ENCODE measurements around the gene EME2. TPM values are rescaled to one million over a fixed set of nuclear protein-coding genes. Genes with fewer than 3 reads are reported as not detected.
A peak's percentile ranks its signal among the peaks of the same experiment; 100 is the strongest.

EME2 gene
- total RNA-seq, 2 donors from 2014 or later, result 34.8 to 55.0 TPM

DNA sequence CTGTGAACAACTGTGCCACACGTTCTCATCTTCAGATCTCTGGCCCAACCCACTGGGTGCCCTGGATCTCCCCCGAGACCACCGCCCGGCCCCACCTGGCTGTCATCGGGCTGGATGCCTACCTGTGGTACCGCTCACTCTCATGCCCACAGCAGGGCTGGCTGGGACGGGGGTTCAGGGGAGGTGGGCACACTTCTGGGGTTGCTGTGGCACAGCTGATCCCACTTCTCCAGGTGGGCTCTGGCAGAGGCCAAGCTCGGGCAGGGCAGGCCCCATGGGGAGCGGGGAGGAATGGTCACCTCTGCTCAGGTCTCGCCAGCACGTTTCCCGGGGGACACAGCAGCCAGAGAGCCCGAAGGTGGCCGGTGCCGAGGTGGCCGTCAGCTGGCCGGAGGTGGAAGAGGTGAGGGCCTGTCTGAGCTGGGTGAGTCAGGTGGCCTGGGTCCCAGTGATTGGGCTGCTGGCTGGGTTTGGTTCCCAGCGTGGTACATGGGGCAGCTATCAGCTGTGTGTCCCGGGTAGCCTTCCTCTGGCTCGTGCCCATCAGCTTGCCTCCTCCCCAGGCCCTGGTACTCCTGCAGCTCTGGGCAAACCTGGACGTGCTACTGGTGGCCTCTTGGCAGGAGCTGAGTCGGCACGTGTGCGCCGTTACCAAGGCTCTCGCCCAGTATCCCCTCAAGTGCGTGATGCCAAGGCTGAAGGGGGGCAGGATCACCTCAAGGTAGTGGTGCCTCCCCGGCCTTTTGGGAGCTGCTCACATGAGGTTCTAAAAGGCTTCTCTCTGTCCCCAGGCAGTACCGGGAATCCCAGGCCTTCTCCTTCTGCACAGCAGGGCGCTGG is 2.6 kb downstream of the EME2 start:
- H3K27ac Mint-ChIP-seq, result no peak overlapping the region
- no peaks in the 10 kb centered on the region for H3K9me3 Mint-ChIP-seq
- H3K36me3 Mint-ChIP-seq, result peaks cover 6% of the 10 kb centered on the region
- no peak for DNase-seq (ENCODE audit: low spot score)
- ATAC-seq, result no peak
- no peak overlapping the region for H3K4me3 Mint-ChIP-seq
- no peaks in the 10 kb centered on the region for H3K27me3 Mint-ChIP-seq
- peaks cover 10 to 11% of the 10 kb centered on the region in 2 donors for H3K4me1 Mint-ChIP-seq (ENCODE audit: low read depth in 2 of 2)

DNA sequence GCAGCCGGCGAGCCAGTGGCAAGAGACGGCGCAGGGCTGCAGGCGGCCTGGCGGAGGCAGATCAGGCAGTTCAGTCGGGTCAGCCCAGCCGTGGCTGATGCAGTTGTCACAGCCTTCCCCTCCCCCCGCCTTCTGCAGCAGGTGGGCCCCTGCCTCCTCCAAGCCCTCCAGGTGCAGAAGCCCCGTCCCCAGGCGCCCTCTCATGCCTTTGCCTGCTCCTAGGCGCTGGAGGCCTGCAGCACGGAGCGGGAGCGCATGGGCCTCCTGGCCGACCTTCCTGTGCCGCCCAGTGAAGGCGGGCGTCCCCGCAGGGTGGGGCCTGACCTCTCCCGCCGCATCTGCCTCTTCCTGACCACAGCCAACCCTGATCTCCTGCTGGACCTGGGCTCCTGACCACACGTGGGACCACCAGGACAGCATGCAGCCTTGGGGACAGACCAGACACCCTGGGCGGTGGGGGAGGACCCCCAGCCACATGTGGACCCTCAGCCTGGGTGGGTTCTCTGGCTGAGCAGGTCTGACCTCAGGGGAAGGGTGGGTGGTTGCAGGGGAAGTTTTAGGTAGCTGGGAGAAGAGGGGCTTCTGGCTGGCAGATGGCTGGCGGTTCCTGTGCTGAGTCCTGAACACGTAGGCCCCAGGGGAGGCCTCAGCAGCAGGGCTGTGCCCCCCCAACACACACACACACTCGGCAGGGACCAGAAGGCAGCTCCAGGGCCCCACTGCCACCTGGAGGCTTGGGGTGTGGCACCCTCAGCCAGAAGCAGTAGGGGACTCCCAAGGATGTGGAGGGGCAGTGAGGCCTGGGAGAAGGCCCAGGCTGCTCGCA is 3.4 kb downstream of the EME2 start:
- Mint-ChIP-seq H3K27ac (no peak overlapping the region), H3K4me1 (ENCODE audit: low read depth in 2 of 2) (peaks cover 10 to 12% of the 10 kb centered on the region in 2 donors), H3K4me3 (no peak overlapping the region), H3K27me3 (no peaks in the 10 kb centered on the region), H3K36me3 (peaks cover 6% of the 10 kb centered on the region), H3K9me3 (no peaks in the 10 kb centered on the region)
- DNase-seq (ENCODE audit: low spot score) (no peak), ATAC-seq (no peak)

DNA sequence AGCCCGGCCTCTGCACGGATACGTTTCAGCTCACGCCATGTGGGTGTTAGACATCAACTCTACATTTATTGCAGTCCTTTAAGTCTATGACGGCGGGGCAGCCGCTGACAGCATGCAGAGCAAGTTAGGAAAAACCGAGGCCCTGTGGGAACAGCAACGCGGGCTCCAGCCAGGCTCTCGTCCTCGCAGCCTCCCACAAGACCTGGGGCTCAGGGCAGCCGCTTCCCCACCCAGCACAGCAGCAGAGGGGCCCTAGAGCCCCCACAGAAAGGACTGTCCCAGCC is 4.0 kb downstream of the EME2 start:
- no peak for ATAC-seq
- no peaks in the 10 kb centered on the region for H3K9me3 Mint-ChIP-seq
- peaks cover 6% of the 10 kb centered on the region for H3K36me3 Mint-ChIP-seq
- H3K4me3 Mint-ChIP-seq, result no peak overlapping the region
- peaks cover 15 to 16% of the 10 kb centered on the region in 2 donors for H3K4me1 Mint-ChIP-seq (ENCODE audit: low read depth in 2 of 2)
- H3K27me3 Mint-ChIP-seq, result no peaks in the 10 kb centered on the region
- DNase-seq (ENCODE audit: low spot score), result no peak
- H3K27ac Mint-ChIP-seq, result no peak overlapping the region

- Mint-ChIP-seq H3K9me3 (no peaks in the 10 kb centered on the region), H3K27me3 (no peaks in the 10 kb centered on the region), H3K27ac (no peak overlapping the region), H3K4me3 (no peak overlapping the region), H3K36me3 (peaks cover 4% of the 10 kb centered on the region), H3K4me1 (ENCODE audit: low read depth in 2 of 2) (peaks cover 15% of the 10 kb centered on the region in 2 donors)
- DNase-seq (ENCODE audit: low spot score) (no peak), ATAC-seq (no peak)
These were observed 4.4 kb downstream of the EME2 start for GRCh38 chr16:1776991-1777374.

DNA sequence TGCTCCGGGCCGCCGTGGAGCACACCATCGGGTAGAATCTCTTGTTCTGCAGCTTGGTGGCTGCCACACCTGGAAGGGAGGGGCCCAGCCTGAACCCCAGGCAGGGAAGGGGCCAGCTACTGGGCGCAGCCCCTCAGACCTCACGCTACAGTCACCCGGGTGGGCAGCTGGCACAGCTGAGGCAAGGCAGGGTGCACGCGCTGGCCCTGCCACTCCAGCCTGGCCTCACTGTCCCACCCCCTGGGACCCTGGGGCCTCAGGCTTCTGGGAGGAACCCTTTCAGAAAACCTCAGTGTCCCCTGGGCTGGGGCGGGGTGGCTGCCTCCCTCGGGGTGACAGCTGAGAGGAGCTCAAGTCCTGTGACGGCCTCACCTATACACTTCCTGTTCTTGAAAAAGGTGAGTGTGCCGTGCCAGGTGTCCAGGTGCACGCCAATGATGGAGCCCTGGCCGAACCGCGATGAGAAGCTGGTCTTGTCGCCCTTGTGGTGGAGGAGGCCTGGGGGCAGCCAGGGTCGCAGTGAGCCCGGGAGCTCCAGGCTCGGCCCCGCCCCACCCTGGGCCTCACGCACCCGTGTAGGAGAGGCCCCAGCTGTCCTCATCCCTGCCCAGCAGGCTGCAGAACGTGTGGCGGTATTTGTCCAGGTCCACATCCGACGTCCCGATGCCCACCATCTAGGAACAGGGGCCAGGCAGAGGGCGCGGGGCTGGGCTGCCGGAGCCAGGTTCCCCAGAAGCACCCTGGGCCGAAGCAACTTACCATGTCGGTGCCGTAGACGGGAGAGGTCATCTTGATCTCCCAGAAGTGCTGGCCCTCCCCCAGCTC is 5.0 kb downstream of the EME2 start:
- no peaks in the 10 kb centered on the region for H3K9me3 Mint-ChIP-seq
- H3K4me1 Mint-ChIP-seq (ENCODE audit: low read depth in 2 of 2), result peaks cover 10% of the 10 kb centered on the region in 2 donors
- no peak for DNase-seq (ENCODE audit: low spot score)
- no peaks in the 10 kb centered on the region for H3K36me3 Mint-ChIP-seq
- no peak overlapping the region for H3K4me3 Mint-ChIP-seq
- ATAC-seq, result no peak
- no peaks in the 10 kb centered on the region for H3K27me3 Mint-ChIP-seq
- H3K27ac Mint-ChIP-seq, result no peak overlapping the region

DNA sequence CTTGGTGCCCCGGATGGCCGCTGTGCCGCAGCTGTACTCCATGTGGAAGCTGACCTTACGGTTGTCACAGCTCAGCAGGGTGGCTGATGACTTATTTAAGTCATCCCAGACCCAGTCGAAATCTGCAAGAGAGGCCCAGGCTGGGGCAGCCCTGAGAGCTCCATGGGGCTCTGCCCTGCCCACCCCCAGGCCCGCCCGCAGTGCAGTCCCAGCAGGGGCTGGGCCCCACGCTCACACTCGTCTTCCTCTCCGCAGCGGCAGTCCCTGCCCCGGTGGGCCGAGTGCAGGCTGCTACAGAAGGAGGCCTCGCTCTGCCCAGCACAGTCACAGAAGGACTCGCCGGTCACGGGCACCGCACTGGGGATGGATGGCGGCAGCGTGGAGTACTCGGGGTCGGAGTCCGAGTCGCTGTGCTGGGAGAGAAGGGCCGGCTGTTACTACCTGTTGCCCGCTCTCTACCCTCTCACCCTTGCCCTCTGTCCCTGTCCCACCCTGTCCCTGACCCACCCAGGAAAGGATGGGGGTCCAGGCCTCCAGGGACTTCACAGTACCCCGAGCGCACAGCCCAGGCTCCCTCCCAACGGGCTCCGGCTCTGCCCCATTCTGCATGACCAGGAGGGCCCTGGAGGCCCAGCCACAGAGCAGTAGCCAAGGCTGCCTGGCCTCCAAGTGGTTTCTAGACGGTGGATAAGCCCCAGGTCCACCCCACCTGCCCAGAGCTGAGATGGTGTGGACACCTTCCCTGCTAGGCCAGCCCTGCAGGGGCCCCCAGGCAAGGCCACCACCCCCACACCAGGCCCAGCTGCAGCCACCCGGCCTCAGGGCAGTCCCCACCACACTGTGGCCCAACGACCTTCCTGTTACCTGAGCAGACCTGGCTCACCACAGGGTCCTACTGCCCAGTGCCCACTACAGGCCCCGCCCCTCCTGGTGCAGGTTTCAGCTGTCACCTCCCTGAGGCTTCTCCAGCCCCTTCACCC is 5.9 kb downstream of the EME2 start:
- ATAC-seq (no peak), DNase-seq (ENCODE audit: low spot score) (no peak)
- Mint-ChIP-seq H3K4me3 (no peak overlapping the region), H3K27ac (no peak overlapping the region), H3K9me3 (no peaks in the 10 kb centered on the region), H3K4me1 (ENCODE audit: low read depth in 2 of 2) (peaks cover 10 to 14% of the 10 kb centered on the region in 2 donors), H3K27me3 (no peaks in the 10 kb centered on the region), H3K36me3 (no peaks in the 10 kb centered on the region)

GRCh38 chr16:1779234-1779701 is 6.7 kb downstream of the EME2 start:
- Mint-ChIP-seq H3K4me3 (no peak overlapping the region), H3K36me3 (no peaks in the 10 kb centered on the region), H3K9me3 (no peaks in the 10 kb centered on the region), H3K4me1 (ENCODE audit: low read depth in 2 of 2) (peaks cover 10 to 14% of the 10 kb centered on the region in 2 donors), H3K27ac (no peak overlapping the region), H3K27me3 (no peaks in the 10 kb centered on the region)
- no peak for ATAC-seq
- DNase-seq (ENCODE audit: low spot score), result no peak

GRCh38 chr16:1779741-1780676 is 7.4 kb downstream of the EME2 start:
- ATAC-seq, result no peak

DNA sequence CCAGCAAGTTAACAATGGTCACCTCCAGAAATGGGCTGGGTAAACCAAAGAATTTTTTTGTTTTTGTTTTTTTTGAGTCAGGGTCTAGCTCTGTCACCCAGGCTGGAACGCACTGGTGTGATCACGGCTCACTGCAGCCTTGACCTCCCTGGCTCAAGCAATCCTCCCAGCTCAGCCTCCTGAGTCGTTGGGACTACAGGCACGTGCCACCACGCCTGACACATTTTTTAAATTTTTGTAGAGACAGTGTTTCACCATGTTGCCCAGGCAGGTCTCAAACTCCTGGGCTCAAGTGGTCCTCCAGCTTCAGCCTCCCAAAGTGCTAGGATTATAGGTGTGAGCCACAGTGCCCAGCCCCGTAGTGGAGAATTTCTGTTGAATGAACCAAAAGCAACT is 8.1 kb downstream of the EME2 start:
- H3K4me3 Mint-ChIP-seq, result no peak overlapping the region
- no peaks in the 10 kb centered on the region for H3K9me3 Mint-ChIP-seq
- no peaks in the 10 kb centered on the region for H3K36me3 Mint-ChIP-seq
- H3K27me3 Mint-ChIP-seq, result no peaks in the 10 kb centered on the region
- peaks cover 14 to 15% of the 10 kb centered on the region in 2 donors for H3K4me1 Mint-ChIP-seq (ENCODE audit: low read depth in 2 of 2)
- DNase-seq (ENCODE audit: low spot score) (no peak), ATAC-seq (no peak)
- H3K27ac Mint-ChIP-seq, result no peak overlapping the region

More at GRCh38 chr16:1779741-1780676, 7.4 kb downstream of the EME2 start:
- no peaks in the 10 kb centered on the region for H3K36me3 Mint-ChIP-seq
- DNase-seq (ENCODE audit: low spot score), result no peak
- no peak overlapping the region for H3K4me3 Mint-ChIP-seq
- H3K27ac Mint-ChIP-seq, result no peak overlapping the region
- H3K27me3 Mint-ChIP-seq, result no peaks in the 10 kb centered on the region
- H3K4me1 Mint-ChIP-seq (ENCODE audit: low read depth in 2 of 2), result peaks cover 11 to 14% of the 10 kb centered on the region in 2 donors
- no peaks in the 10 kb centered on the region for H3K9me3 Mint-ChIP-seq

- Mint-ChIP-seq H3K27ac (peak overlapping the region; percentile 37 to 61), H3K4me3 (peak overlapping the region; percentile 81), H3K27me3 (no peaks in the 10 kb centered on the region), H3K9me3 (no peaks in the 10 kb centered on the region), H3K36me3 (no peaks in the 10 kb centered on the region), H3K4me1 (ENCODE audit: low read depth in 2 of 2) (peaks cover 14 to 15% of the 10 kb centered on the region in 2 donors)
- DNase-seq (ENCODE audit: low spot score), result no peak
- ATAC-seq, result no peak
These were observed 8.6 kb downstream of the EME2 start for GRCh38 chr16:1781254-1781653.

GRCh38 chr16:1781758-1782407 is 9.3 kb downstream of the EME2 start:
- H3K36me3 Mint-ChIP-seq, result no peaks in the 10 kb centered on the region
- peaks cover 14 to 15% of the 10 kb centered on the region in 2 donors for H3K4me1 Mint-ChIP-seq (ENCODE audit: low read depth in 2 of 2)
- DNase-seq (ENCODE audit: low spot score), result no peak
- H3K4me3 Mint-ChIP-seq, result peak overlapping the region; percentile 94
- no peaks in the 10 kb centered on the region for H3K9me3 Mint-ChIP-seq
- H3K27me3 Mint-ChIP-seq, result no peaks in the 10 kb centered on the region
- ATAC-seq, result peak in 1 of 2 donors; percentile 18
- H3K27ac Mint-ChIP-seq, result peak overlapping the region; percentile 37 to 61
